HUES64 (cell line): Measurements from ENCODE around the gene FOLR2.
A peak's percentile ranks its signal among the peaks of the same experiment; 100 is the strongest.

Source experiments
- H3K27ac ChIP-seq: 2 replicates; pipeline ENCODE4 v1.7.0; 2013; ENCODE audit warnings: low read depth, low read length, inconsistent platforms
- H3K27me3 ChIP-seq: 2 replicates; pipeline ENCODE4 v1.6.1; 2013; ENCODE audit warnings: mild to moderate bottlenecking, low read length; ENCODE audit not compliant: insufficient read depth
- H3K36me3 ChIP-seq: 2 replicates; pipeline ENCODE4 v1.6.1; 2013; ENCODE audit warnings: mild to moderate bottlenecking, low read length; ENCODE audit not compliant: insufficient read depth
- H3K4me1 ChIP-seq: 2 replicates; pipeline ENCODE4 v1.6.1; 2013; ENCODE audit warnings: mild to moderate bottlenecking, low read length, moderate library complexity; ENCODE audit not compliant: insufficient read depth
- H3K4me3 ChIP-seq: 2 replicates; pipeline ENCODE4 v1.5.1; 2013; ENCODE audit warnings: mild to moderate bottlenecking, low read length, moderate library complexity
- H3K9ac ChIP-seq: 2 replicates; pipeline ENCODE4 v1.6.1; 2013; ENCODE audit warnings: mild to moderate bottlenecking, low read depth, low read length
- H3K9me3 ChIP-seq: 2 replicates; pipeline ENCODE4 v1.6.1; 2013; ENCODE audit warnings: low read depth, low read length; ENCODE audit not compliant: insufficient read depth
- WGBS: fragments of 150-250, 120-280 bp; methylation state at CpG from one replicate; pipeline ENCODE4 v1.1.7; 2013; ENCODE audit warnings: missing lambda C conversion rate; 5-methylcytosine and 5-hydroxymethylcytosine counted together

FOLR2 gene

DNA sequence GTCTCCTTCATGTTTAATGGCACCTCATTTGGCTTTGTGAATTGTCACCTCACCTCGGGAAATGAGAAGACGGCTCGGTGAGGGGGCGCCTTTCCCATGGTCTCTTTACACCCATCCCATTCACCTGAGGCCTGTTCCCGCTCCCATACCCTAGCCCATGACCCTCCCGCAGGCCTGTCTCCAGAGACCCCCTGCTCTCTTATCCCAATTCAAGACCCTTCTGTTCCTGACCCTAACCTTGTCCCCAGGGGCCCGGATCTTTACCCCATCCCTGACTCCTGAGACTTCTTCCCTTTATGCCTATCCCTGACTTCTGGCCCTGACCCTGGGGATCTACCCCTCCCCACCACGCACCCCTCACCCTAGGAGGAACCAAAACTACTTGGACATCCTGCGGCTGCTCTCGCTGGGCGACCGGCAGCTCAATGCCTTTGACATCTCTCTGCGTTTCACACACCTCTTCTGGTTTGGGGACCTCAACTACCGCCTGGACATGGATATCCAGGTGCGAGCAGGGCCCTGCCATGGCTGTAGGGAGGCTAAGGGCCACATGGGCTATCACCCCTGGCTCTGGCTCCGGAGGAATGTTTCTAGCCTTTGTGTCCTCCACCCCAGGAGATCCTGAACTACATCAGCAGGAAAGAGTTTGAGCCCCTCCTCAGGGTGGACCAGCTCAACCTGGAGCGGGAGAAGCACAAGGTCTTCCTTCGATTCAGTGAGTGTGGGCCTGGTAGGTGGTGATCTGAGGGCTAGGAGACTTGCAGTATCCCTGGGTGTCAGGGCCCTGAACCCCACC is 15.9 kb downstream of the FOLR2 start:
- no peaks in the 10 kb centered on the region for H3K27me3 ChIP-seq
- 96% methylated on average over 18 of the region's 18 CpGs for WGBS
- no peak overlapping the region for H3K9ac ChIP-seq
- peaks cover 97% of the 10 kb centered on the region for H3K36me3 ChIP-seq
- no peak overlapping the region for H3K4me3 ChIP-seq
- H3K27ac ChIP-seq, result no peak overlapping the region
- peaks cover under 1% of the 10 kb centered on the region; the same call in 1 of the 2 replicates for H3K4me1 ChIP-seq
- H3K9me3 ChIP-seq, result no peaks in the 10 kb centered on the region

- no peak overlapping the region for H3K27ac ChIP-seq
- 95% methylated on average over 12 of the region's 13 CpGs for WGBS
- H3K9me3 ChIP-seq, result no peaks in the 10 kb centered on the region
- no peak overlapping the region for H3K4me3 ChIP-seq
- peaks cover 93% of the 10 kb centered on the region for H3K36me3 ChIP-seq
- peaks cover 5% of the 10 kb centered on the region; the same call in 1 of the 2 replicates for H3K4me1 ChIP-seq
- no peaks in the 10 kb centered on the region for H3K27me3 ChIP-seq
- H3K9ac ChIP-seq, result no peak overlapping the region
Measured at GRCh38 chr11:72233056-72233772, 16.6 kb downstream of the FOLR2 start.

DNA sequence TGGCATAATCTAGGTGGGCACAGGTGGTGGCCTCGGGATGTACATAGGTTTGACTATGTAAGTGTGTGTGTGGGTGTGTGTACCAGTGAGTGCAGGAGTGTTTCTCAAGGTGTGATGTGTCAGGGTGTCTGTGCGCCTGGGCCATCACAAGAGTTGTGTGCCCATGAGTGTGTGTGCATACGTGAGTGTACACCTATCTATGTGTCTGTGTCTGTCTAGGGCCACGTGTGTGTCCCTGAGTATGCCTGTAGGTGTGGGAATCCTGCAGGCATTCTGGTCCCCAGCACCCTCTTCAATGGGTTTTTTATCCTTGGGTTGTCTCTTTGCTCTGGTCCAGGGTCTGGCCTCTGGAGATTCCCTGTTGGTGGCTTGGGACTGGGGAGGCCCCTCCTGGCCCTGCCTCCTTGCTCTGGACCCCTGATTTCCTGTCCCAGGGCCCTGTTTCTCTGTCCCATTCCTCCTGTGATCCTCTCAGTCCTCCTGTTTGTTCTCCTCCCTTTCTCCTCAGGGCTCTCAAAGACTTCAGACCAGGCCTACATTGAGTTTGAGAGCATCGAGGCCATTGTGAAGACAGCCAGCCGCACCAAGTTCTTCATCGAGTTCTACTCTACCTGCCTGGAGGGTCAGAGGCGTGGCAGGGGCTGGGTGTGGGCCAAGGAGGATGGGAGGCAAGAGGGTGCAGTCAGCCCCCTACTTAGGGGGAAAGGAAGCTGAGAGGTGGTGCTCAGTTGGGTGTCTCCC is 17.3 kb downstream of the FOLR2 start:
- Histone ChIP-seq H3K4me1 (peaks cover 11% of the 10 kb centered on the region), H3K9me3 (no peaks in the 10 kb centered on the region), H3K27ac (no peak overlapping the region), H3K4me3 (no peak overlapping the region), H3K36me3 (peaks cover 86% of the 10 kb centered on the region), H3K27me3 (peaks cover 6% of the 10 kb centered on the region), H3K9ac (no peak overlapping the region)
- WGBS, result 93% methylated on average over 8 of the region's 8 CpGs

- WGBS, result 96% methylated on average over 3 of the region's 3 CpGs
- H3K27ac ChIP-seq, result no peak overlapping the region
- H3K9ac ChIP-seq, result no peak overlapping the region
- H3K4me3 ChIP-seq, result no peak overlapping the region
- H3K27me3 ChIP-seq, result peaks cover 12% of the 10 kb centered on the region
- peaks cover 16% of the 10 kb centered on the region for H3K4me1 ChIP-seq
- peaks cover 81% of the 10 kb centered on the region for H3K36me3 ChIP-seq
- no peaks in the 10 kb centered on the region for H3K9me3 ChIP-seq
Measured at GRCh38 chr11:72234514-72234830, 17.9 kb downstream of the FOLR2 start.

- no peak overlapping the region for H3K9ac ChIP-seq
- peaks cover 16% of the 10 kb centered on the region for H3K27me3 ChIP-seq
- H3K4me1 ChIP-seq, result peaks cover 17% of the 10 kb centered on the region
- H3K9me3 ChIP-seq, result no peaks in the 10 kb centered on the region
- H3K4me3 ChIP-seq, result no peak overlapping the region
- no peak overlapping the region for H3K27ac ChIP-seq
- 94% methylated on average over 4 of the region's 4 CpGs for WGBS
- peaks cover 77% of the 10 kb centered on the region for H3K36me3 ChIP-seq
Measured at GRCh38 chr11:72234920-72235319, 18.3 kb downstream of the FOLR2 start.

GRCh38 chr11:72235351-72236057 is 18.9 kb downstream of the FOLR2 start:
- Histone ChIP-seq H3K4me3 (no peak overlapping the region), H3K9me3 (no peaks in the 10 kb centered on the region), H3K36me3 (peaks cover 71% of the 10 kb centered on the region), H3K27ac (no peak overlapping the region), H3K4me1 (peaks cover 17% of the 10 kb centered on the region), H3K9ac (no peak overlapping the region), H3K27me3 (peaks cover 22% of the 10 kb centered on the region)
- WGBS, result 94% methylated on average over 17 of the region's 17 CpGs

DNA sequence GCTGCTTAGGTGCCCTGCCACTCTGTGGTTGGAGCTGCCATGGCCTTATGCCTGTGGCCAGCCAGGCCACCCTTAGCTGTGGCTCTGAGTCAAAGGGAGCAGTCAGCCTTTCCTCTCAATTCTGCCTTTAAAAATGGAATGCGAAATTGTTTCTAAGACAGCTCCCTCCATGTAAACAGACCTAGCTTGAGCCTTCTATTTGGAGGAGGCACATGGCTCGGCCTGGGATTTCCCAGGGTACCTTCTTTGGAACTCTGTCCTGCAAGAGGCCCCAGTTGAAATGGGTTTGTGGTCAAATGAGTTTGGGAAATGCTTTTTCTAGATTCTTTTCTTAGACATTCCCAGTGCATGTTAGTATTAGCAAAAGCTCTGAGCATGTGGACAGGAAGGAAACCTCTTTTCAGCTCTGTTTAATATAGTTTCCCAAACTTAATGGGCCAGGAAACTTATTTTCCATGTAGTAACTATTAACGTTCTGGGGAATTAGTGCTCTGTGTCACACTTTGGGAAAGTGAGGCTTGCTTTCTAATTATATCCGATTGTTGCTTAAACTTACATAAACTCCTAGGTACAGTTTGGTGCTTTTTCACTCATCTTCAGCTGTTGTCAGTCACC is 19.6 kb downstream of the FOLR2 start:
- H3K4me3 ChIP-seq, result no peak overlapping the region
- H3K27me3 ChIP-seq, result peaks cover 29% of the 10 kb centered on the region
- H3K9me3 ChIP-seq, result no peaks in the 10 kb centered on the region
- WGBS, result 97% methylated on average over 4 of the region's 4 CpGs
- H3K4me1 ChIP-seq, result peaks cover 17% of the 10 kb centered on the region
- H3K27ac ChIP-seq, result no peak overlapping the region
- H3K9ac ChIP-seq, result no peak overlapping the region
- peaks cover 64% of the 10 kb centered on the region for H3K36me3 ChIP-seq

DNA sequence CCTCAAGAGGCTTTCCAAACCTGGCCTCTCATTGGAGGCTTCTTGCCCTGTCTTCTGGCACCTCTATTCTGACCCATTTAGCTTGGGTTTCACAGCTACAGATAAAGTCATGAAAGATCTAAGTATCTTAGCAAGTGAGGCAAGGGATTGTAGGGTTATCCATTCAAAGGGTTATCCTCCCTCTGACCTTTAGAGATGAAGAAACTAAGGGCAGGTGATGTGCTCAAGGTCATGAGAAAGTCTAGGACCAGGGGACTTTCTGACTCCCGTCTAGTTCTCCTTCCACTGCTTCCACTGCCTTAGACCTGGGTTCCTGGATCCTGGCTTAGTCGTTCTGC is 20.1 kb downstream of the FOLR2 start:
- no peaks in the 10 kb centered on the region for H3K9me3 ChIP-seq
- peaks cover 58% of the 10 kb centered on the region for H3K36me3 ChIP-seq
- peaks cover 17% of the 10 kb centered on the region for H3K4me1 ChIP-seq
- no peak overlapping the region for H3K27ac ChIP-seq
- H3K27me3 ChIP-seq, result peaks cover 34% of the 10 kb centered on the region
- H3K4me3 ChIP-seq, result no peak overlapping the region
- WGBS, result 94% methylated on average over 2 of the region's 2 CpGs
- H3K9ac ChIP-seq, result no peak overlapping the region

GRCh38 chr11:72237112-72237931 is 20.7 kb downstream of the FOLR2 start:
- Histone ChIP-seq H3K4me1 (peaks cover 17% of the 10 kb centered on the region), H3K27ac (peak overlapping the region; percentile 66), H3K27me3 (peaks cover 40% of the 10 kb centered on the region), H3K9ac (no peak overlapping the region), H3K9me3 (no peaks in the 10 kb centered on the region), H3K4me3 (no peak overlapping the region), H3K36me3 (peaks cover 53% of the 10 kb centered on the region)
- 85% methylated on average over 20 of the region's 22 CpGs for WGBS

DNA sequence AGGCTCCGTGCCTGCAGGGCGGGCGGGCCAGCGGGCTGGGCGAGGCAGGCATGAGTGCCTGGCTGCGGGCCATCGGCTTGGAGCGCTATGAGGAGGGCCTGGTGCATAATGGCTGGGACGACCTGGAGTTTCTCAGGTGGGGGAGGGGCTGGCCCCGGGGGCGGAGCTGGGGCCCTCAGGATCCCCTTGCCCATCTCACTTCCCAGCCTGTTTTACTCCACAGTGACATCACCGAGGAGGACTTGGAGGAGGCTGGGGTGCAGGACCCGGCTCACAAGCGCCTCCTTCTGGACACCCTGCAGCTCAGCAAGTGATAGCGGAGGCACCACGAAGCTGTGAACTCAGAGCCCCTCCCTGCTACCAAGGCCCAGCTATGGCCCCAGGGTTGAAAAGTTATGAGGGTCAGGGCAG is 21.5 kb downstream of the FOLR2 start:
- Histone ChIP-seq H3K4me3 (peak overlapping the region; percentile 41; the same call in 1 of the 2 replicates), H3K27me3 (peaks cover 47% of the 10 kb centered on the region), H3K9me3 (no peaks in the 10 kb centered on the region), H3K9ac (no peak overlapping the region), H3K36me3 (peaks cover 45% of the 10 kb centered on the region), H3K27ac (peak overlapping the region; percentile 66), H3K4me1 (peaks cover 17% of the 10 kb centered on the region)
- WGBS, result 19% methylated on average over 16 of the region's 16 CpGs
